ENCODE results near the gene NUP62. TPM values are rescaled to one million over a fixed set of nuclear protein-coding genes. Genes with fewer than 3 reads are reported as not detected.

The NUP62 gene
- total RNA-seq, 2 donors from 2014 or later: 44.4 to 76.9 TPM

- H3K4me3 ChIP-seq: no peak overlapping the region
- peaks cover 5% of the 10 kb centered on the region for H3K4me1 ChIP-seq (replicated peaks)
- no peak overlapping the region for H3K27ac ChIP-seq
- H3K9me3 ChIP-seq: no peaks in the 10 kb centered on the region
- no peak for DNase-seq (ENCODE audit: low spot score)
- intact Hi-C loops (cut with DNase I): no loop called here
- 88% methylated on average over 27 of the region's 27 CpGs for WGBS
- H3K27me3 ChIP-seq (replicated peaks; ENCODE audit: insufficient read depth): no peaks in the 10 kb centered on the region
- no peaks in the 10 kb centered on the region for H3K36me3 ChIP-seq
- TF ChIP-seq, protein P1, sequence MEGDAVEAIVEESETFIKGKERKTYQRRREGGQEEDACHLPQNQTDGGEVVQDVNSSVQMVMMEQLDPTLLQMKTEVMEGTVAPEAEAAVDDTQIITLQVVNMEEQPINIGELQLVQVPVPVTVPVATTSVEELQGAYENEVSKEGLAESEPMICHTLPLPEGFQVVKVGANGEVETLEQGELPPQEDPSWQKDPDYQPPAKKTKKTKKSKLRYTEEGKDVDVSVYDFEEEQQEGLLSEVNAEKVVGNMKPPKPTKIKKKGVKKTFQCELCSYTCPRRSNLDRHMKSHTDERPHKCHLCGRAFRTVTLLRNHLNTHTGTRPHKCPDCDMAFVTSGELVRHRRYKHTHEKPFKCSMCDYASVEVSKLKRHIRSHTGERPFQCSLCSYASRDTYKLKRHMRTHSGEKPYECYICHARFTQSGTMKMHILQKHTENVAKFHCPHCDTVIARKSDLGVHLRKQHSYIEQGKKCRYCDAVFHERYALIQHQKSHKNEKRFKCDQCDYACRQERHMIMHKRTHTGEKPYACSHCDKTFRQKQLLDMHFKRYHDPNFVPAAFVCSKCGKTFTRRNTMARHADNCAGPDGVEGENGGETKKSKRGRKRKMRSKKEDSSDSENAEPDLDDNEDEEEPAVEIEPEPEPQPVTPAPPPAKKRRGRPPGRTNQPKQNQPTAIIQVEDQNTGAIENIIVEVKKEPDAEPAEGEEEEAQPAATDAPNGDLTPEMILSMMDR (IDR thresholded peaks at IDR 0.05): no peak
- TF ChIP-seq POLR2AphosphoS5 (IDR thresholded peaks at IDR 0.05): no peak
- TF ChIP-seq POLR2A (IDR thresholded peaks at IDR 0.05): no peak
Measured at GRCh38 chr19:49872245-49873128, 56.8 kb downstream of the NUP62 start.

GRCh38 chr19:49871349-49871985, 57.8 kb downstream of the NUP62 start:
- no peak for DNase-seq (ENCODE audit: low spot score)
- no peak for TF ChIP-seq POLR2AphosphoS5 (IDR thresholded peaks at IDR 0.05)
- no peak for TF ChIP-seq POLR2A (IDR thresholded peaks at IDR 0.05)
- TF ChIP-seq, protein P1 (IDR thresholded peaks at IDR 0.05): no peak
- peaks cover 8% of the 10 kb centered on the region for H3K4me1 ChIP-seq (replicated peaks)
- no peaks in the 10 kb centered on the region for H3K27me3 ChIP-seq (replicated peaks; ENCODE audit: insufficient read depth)
- 85% methylated on average over 17 of the region's 17 CpGs for WGBS
- intact Hi-C loops (cut with DNase I): no loop called here
- no peak overlapping the region for H3K4me3 ChIP-seq
- H3K9me3 ChIP-seq: no peaks in the 10 kb centered on the region
- no peak overlapping the region for H3K27ac ChIP-seq
- H3K36me3 ChIP-seq: no peaks in the 10 kb centered on the region

- Histone ChIP-seq H3K36me3 (no peaks in the 10 kb centered on the region), H3K9me3 (no peaks in the 10 kb centered on the region), H3K27ac (peak overlapping the region; percentile 91 to 92), H3K27me3 (replicated peaks; ENCODE audit: insufficient read depth) (no peaks in the 10 kb centered on the region), H3K4me1 (replicated peaks) (peaks cover 8% of the 10 kb centered on the region), H3K4me3 (peak overlapping the region; percentile 42 to 45)
- 67% methylated on average over 15 of the region's 15 CpGs for WGBS
- TF ChIP-seq, protein P1 (IDR thresholded peaks at IDR 0.05): no peak
- no peak for TF ChIP-seq POLR2A (IDR thresholded peaks at IDR 0.05)
- no peak for TF ChIP-seq POLR2AphosphoS5 (IDR thresholded peaks at IDR 0.05)
- intact Hi-C loops (cut with DNase I): no loop called here
- DNase-seq (ENCODE audit: low spot score): no peak
Measured at GRCh38 chr19:49870309-49870901, 58.9 kb downstream of the NUP62 start.

DNA sequence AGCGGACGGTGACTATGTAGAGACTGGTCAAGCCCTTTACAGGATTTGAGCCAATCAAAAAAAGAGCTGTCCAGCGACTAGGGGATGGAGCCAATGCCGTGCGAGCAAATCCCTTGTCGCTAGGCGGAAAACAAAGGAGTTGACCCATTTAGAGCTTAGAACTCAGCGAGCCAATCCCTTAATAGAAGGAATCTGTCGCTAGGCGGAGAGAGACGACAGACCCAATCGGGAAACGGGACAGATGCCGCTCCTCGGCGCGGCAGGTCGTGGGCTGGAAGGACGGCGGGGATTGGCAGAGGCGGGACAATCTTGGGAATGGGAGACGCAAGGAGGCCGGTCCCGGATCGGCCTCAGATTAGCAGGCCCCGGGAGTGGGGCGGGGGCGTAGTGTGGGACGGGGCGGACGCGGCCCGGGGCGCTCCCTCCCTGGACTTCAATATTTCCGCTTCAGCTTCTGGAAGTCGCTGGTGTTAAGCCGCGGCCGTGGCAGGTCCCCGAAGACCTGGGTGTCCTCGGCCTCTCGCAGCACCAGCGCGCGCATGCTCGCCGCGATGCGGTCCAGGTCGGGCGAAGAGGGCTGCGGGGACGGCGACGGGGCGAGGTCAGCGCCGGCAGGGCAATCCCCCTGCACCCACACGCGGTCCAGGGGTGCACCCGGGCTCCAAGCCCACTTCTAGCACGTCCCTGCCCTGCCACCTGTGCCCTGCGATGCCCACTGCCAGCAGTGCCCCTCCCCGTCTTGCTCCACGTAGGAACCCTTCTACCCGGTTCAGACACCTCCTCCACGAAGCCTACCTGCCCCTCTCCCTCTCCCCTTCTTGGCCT, 59.6 kb downstream of the NUP62 start:
- H3K4me1 ChIP-seq (replicated peaks): peaks cover 9% of the 10 kb centered on the region
- intact Hi-C loops (cut with DNase I): no loop called here
- 2% methylated on average over 66 of the region's 67 CpGs for WGBS
- H3K9me3 ChIP-seq: no peaks in the 10 kb centered on the region
- peak overlapping the region; percentile 42 to 45 for H3K4me3 ChIP-seq
- DNase-seq (ENCODE audit: low spot score): peak; percentile 99
- no peaks in the 10 kb centered on the region for H3K27me3 ChIP-seq (replicated peaks; ENCODE audit: insufficient read depth)
- no peaks in the 10 kb centered on the region for H3K36me3 ChIP-seq
- H3K27ac ChIP-seq: peak overlapping the region; percentile 91 to 92
- TF ChIP-seq, protein P1 (IDR thresholded peaks at IDR 0.05): peak in 3 of 4 experiments; percentile 25 to 87 (median 43)
- TF ChIP-seq POLR2AphosphoS5 (IDR thresholded peaks at IDR 0.05): peak; percentile 98
- TF ChIP-seq POLR2A (IDR thresholded peaks at IDR 0.05): peak; percentile 81

Measured in prostate gland (tissue), 2 donors.